BJ (cell line): ENCODE data around the gene VEGFC. TPM values are rescaled to one million over a fixed set of nuclear protein-coding genes. Genes with fewer than 3 reads are reported as not detected.

Experiments used
- CTCF ChIA-PET: fragments of 350-600 bp; formaldehyde crosslinking; extraction: SDS; loops from one replicate; lab custom pipeline; 2021; ENCODE audit warnings: antibody characterized with exemption, inconsistent platforms; lab: Yijun Ruan, JAX
- POLR2A ChIA-PET: fragments of 300-600 bp; sonication (Branson Sonifier 250); formaldehyde crosslinking; extraction: SDS; loops from one replicate; lab custom pipeline; 2021; ENCODE audit warnings: antibody characterized with exemption; lab: Charles Lee
- DNase-seq: peaks from one replicate; pipeline ENCODE4 v3.0.0-alpha.2; 2011; ENCODE audit warnings: low read depth
- H3K27me3 ChIP-seq: 2 replicates; pipeline ENCODE4 v1.6.0; 2011; ENCODE audit warnings: low read length; ENCODE audit not compliant: control insufficient read depth, insufficient read depth
- H3K36me3 ChIP-seq: 2 replicates; pipeline ENCODE4 v1.5.1; 2011; ENCODE audit warnings: low read length; ENCODE audit not compliant: control insufficient read depth, insufficient read depth
- H3K4me3 ChIP-seq: 2 replicates; pipeline ENCODE4 v1.5.1; 2011; ENCODE audit warnings: low read depth, mild to moderate bottlenecking, control low read depth, low read length
- CTCF ChIP-seq: IDR thresholded peaks from 2 replicates; pipeline ENCODE4 v1.5.1; 2011; ENCODE audit warnings: low read depth, mild to moderate bottlenecking, control low read depth, inconsistent platforms, low read length, moderate library complexity; ENCODE audit not compliant: insufficient read depth
- polyA plus RNA-seq: library from polyadenylated mRNA; depleted of rRNA; stranded (reverse); fragments of >200 nt; gene quantifications from 2 replicates; pipeline ENCODE4 v1.2.3, GENCODE V29; 2011

The VEGFC gene
- polyA plus RNA-seq, 1 experiment: 47.7 TPM

GRCh38 chr4:176760471-176760870, 32.3 kb downstream of the VEGFC start:
- ChIA-PET CTCF (no interaction called here), POLR2A (interaction anchor here (0.7 kb wide), 2 partner anchors 49 to 682 kb away, joined by 3 to 4 read pairs; no protein-coding TSS in a partner anchor)
- DNase-seq: no peak
- Histone ChIP-seq H3K27me3 (no peaks in the 10 kb centered on the region), H3K36me3 (no peaks in the 10 kb centered on the region), H3K4me3 (no peak overlapping the region)
- no peak for TF ChIP-seq CTCF

- Histone ChIP-seq H3K27me3 (no peaks in the 10 kb centered on the region), H3K4me3 (no peak overlapping the region), H3K36me3 (no peaks in the 10 kb centered on the region)
- no peak for TF ChIP-seq CTCF
- DNase-seq: no peak
- ChIA-PET CTCF (no interaction called here), POLR2A (no interaction called here)
Observed at GRCh38 chr4:176758731-176759130, 34.0 kb downstream of the VEGFC start.

- Histone ChIP-seq H3K36me3 (no peaks in the 10 kb centered on the region), H3K4me3 (no peak overlapping the region), H3K27me3 (no peaks in the 10 kb centered on the region)
- ChIA-PET POLR2A (no interaction called here), CTCF (interaction anchor here (0.6 kb wide), 1 partner anchor 289 kb away, joined by 3 read pairs; no protein-coding TSS in a partner anchor)
- no peak for DNase-seq
- no peak for TF ChIP-seq CTCF
Observed at GRCh38 chr4:176758323-176758722, 34.4 kb downstream of the VEGFC start.

- ChIA-PET POLR2A (no interaction called here), CTCF (interaction anchor here (1.5 kb wide), 1 partner anchor 292 kb away, joined by 5 read pairs; no protein-coding TSS in a partner anchor)
- no peak for TF ChIP-seq CTCF
- no peaks in the 10 kb centered on the region for H3K27me3 ChIP-seq
- no peak for DNase-seq
- no peak overlapping the region for H3K4me3 ChIP-seq
- H3K36me3 ChIP-seq: no peaks in the 10 kb centered on the region
Observed at GRCh38 chr4:176755613-176756012, 37.1 kb downstream of the VEGFC start.

GRCh38 chr4:176755001-176755400, 37.7 kb downstream of the VEGFC start:
- POLR2A ChIA-PET: interaction anchor here (0.6 kb wide), 1 partner anchor 79 kb away, joined by 4 read pairs; no protein-coding TSS in a partner anchor
- CTCF ChIA-PET: no interaction called here
- no peak for DNase-seq

More at GRCh38 chr4:176755001-176755400, 37.7 kb downstream of the VEGFC start:
- H3K36me3 ChIP-seq: no peaks in the 10 kb centered on the region
- no peaks in the 10 kb centered on the region for H3K27me3 ChIP-seq
- TF ChIP-seq CTCF: no peak
- H3K4me3 ChIP-seq: no peak overlapping the region
